OCI-LY7 (cell line): ENCODE measurements around the gene SMIM10L2A.

Experiments used
- CTCF ChIP-seq: fragments of 200-600 bp; sonication (generic); conservative IDR thresholded peaks from 2 replicates; pipeline ENCODE4 v1.5.1; 2014; ENCODE audit warnings: mild to moderate bottlenecking, antibody characterized with exemption, low read length, moderate library complexity, mixed read lengths
- EZH2phosphoT487 ChIP-seq: fragments of 200-600 bp; sonication (generic); IDR thresholded peaks from 2 replicates; pipeline ENCODE4 v1.6.1; 2018; ENCODE audit warnings: low read depth, borderline replicate concordance, mild to moderate bottlenecking, mixed run types, antibody characterized with exemption, low read length, moderate library complexity, mixed read lengths

GRCh38 chrX:135391734-135392133 lies 30.0 kb upstream of the SMIM10L2A start:
- TF ChIP-seq CTCF (no peak), EZH2phosphoT487 (no peak)
